ENCODE measurements around the gene ACVR1.
"Not testable (repeated sequence)": the region's sequence is repeated elsewhere in the genome, so short reads cannot be mapped to it uniquely, and the experiment has no call there.

ACVR1 gene

GRCh38 chr2:157720504-157720903 is 155.6 kb downstream of the ACVR1 start:
- Histone ChIP-seq H3K9ac (ENCODE audit: low read depth, low read length) (no peak overlapping the region), H3K4me1 (ENCODE audit: control insufficient read depth, insufficient read depth, low read length) (no peaks in the 10 kb centered on the region), H3K36me3 (ENCODE audit: control insufficient read depth, insufficient read depth, low read length) (no peaks in the 10 kb centered on the region), H3K4me3 (ENCODE audit: low read depth, low read length) (no peak overlapping the region), H3K27me3 (ENCODE audit: control insufficient read depth, insufficient read depth, low read length) (no peaks in the 10 kb centered on the region), H3K9me3 (ENCODE audit: control insufficient read depth, insufficient read depth, low read length) (no peaks in the 10 kb centered on the region)

GRCh38 chr2:157704653-157705052 is 171.5 kb downstream of the ACVR1 start:
- not testable (repeated sequence) for H3K9me3 ChIP-seq (ENCODE audit: control insufficient read depth, insufficient read depth, low read length)

GRCh38 chr2:157704148-157704547 is 172.0 kb downstream of the ACVR1 start:
- H3K4me3 ChIP-seq (ENCODE audit: low read depth, low read length); H3K27me3 ChIP-seq (ENCODE audit: control insufficient read depth, insufficient read depth, low read length); H3K36me3 ChIP-seq (ENCODE audit: control insufficient read depth, insufficient read depth, low read length); H3K4me1 ChIP-seq (ENCODE audit: control insufficient read depth, insufficient read depth, low read length); H3K9me3 ChIP-seq (ENCODE audit: control insufficient read depth, insufficient read depth, low read length); H3K9ac ChIP-seq (ENCODE audit: low read depth, low read length): not testable (repeated sequence)

More at GRCh38 chr2:157704653-157705052, 171.5 kb downstream of the ACVR1 start:
- H3K4me3 ChIP-seq (ENCODE audit: low read depth, low read length); H3K27me3 ChIP-seq (ENCODE audit: control insufficient read depth, insufficient read depth, low read length); H3K4me1 ChIP-seq (ENCODE audit: control insufficient read depth, insufficient read depth, low read length); H3K36me3 ChIP-seq (ENCODE audit: control insufficient read depth, insufficient read depth, low read length); H3K9ac ChIP-seq (ENCODE audit: low read depth, low read length): not testable (repeated sequence)

GRCh38 chr2:157699806-157700205 is 176.3 kb downstream of the ACVR1 start:
- H3K36me3 ChIP-seq (ENCODE audit: control insufficient read depth, insufficient read depth, low read length): no peaks in the 10 kb centered on the region
- H3K9ac ChIP-seq (ENCODE audit: low read depth, low read length): no peak overlapping the region
- H3K27me3 ChIP-seq (ENCODE audit: control insufficient read depth, insufficient read depth, low read length): peaks cover 4% of the 10 kb centered on the region
- no peaks in the 10 kb centered on the region for H3K9me3 ChIP-seq (ENCODE audit: control insufficient read depth, insufficient read depth, low read length)
- H3K4me1 ChIP-seq (ENCODE audit: control insufficient read depth, insufficient read depth, low read length): no peaks in the 10 kb centered on the region
- H3K4me3 ChIP-seq (ENCODE audit: low read depth, low read length): no peak overlapping the region

GRCh38 chr2:157699009-157699408 is 177.1 kb downstream of the ACVR1 start:
- peaks cover 4% of the 10 kb centered on the region for H3K27me3 ChIP-seq (ENCODE audit: control insufficient read depth, insufficient read depth, low read length)
- no peaks in the 10 kb centered on the region for H3K9me3 ChIP-seq (ENCODE audit: control insufficient read depth, insufficient read depth, low read length)
- H3K9ac ChIP-seq (ENCODE audit: low read depth, low read length): no peak overlapping the region
- no peaks in the 10 kb centered on the region for H3K4me1 ChIP-seq (ENCODE audit: control insufficient read depth, insufficient read depth, low read length)
- H3K36me3 ChIP-seq (ENCODE audit: control insufficient read depth, insufficient read depth, low read length): no peaks in the 10 kb centered on the region
- no peak overlapping the region for H3K4me3 ChIP-seq (ENCODE audit: low read depth, low read length)

- Histone ChIP-seq H3K9me3 (ENCODE audit: control insufficient read depth, insufficient read depth, low read length) (no peaks in the 10 kb centered on the region), H3K9ac (ENCODE audit: low read depth, low read length) (no peak overlapping the region), H3K4me3 (ENCODE audit: low read depth, low read length) (no peak overlapping the region), H3K36me3 (ENCODE audit: control insufficient read depth, insufficient read depth, low read length) (no peaks in the 10 kb centered on the region), H3K4me1 (ENCODE audit: control insufficient read depth, insufficient read depth, low read length) (no peaks in the 10 kb centered on the region), H3K27me3 (ENCODE audit: control insufficient read depth, insufficient read depth, low read length) (peaks cover 4% of the 10 kb centered on the region)
These were observed 177.7 kb downstream of the ACVR1 start for GRCh38 chr2:157698430-157698829.

- no peaks in the 10 kb centered on the region for H3K4me1 ChIP-seq (ENCODE audit: control insufficient read depth, insufficient read depth, low read length)
- H3K36me3 ChIP-seq (ENCODE audit: control insufficient read depth, insufficient read depth, low read length): no peaks in the 10 kb centered on the region
- peaks cover 19% of the 10 kb centered on the region for H3K27me3 ChIP-seq (ENCODE audit: control insufficient read depth, insufficient read depth, low read length)
- no peak overlapping the region for H3K4me3 ChIP-seq (ENCODE audit: low read depth, low read length)
- H3K9ac ChIP-seq (ENCODE audit: low read depth, low read length): no peak overlapping the region
- H3K9me3 ChIP-seq (ENCODE audit: control insufficient read depth, insufficient read depth, low read length): no peaks in the 10 kb centered on the region
These were observed 180.1 kb downstream of the ACVR1 start for GRCh38 chr2:157696036-157696435.

GRCh38 chr2:157692768-157693167 is 183.4 kb downstream of the ACVR1 start:
- H3K4me1 ChIP-seq (ENCODE audit: control insufficient read depth, insufficient read depth, low read length): no peaks in the 10 kb centered on the region
- no peak overlapping the region for H3K9ac ChIP-seq (ENCODE audit: low read depth, low read length)
- peaks cover 50% of the 10 kb centered on the region for H3K27me3 ChIP-seq (ENCODE audit: control insufficient read depth, insufficient read depth, low read length)
- no peak overlapping the region for H3K4me3 ChIP-seq (ENCODE audit: low read depth, low read length)
- no peaks in the 10 kb centered on the region for H3K9me3 ChIP-seq (ENCODE audit: control insufficient read depth, insufficient read depth, low read length)
- no peaks in the 10 kb centered on the region for H3K36me3 ChIP-seq (ENCODE audit: control insufficient read depth, insufficient read depth, low read length)

GRCh38 chr2:157691695-157692094 is 184.4 kb downstream of the ACVR1 start:
- no peak overlapping the region for H3K4me3 ChIP-seq (ENCODE audit: low read depth, low read length)
- no peaks in the 10 kb centered on the region for H3K4me1 ChIP-seq (ENCODE audit: control insufficient read depth, insufficient read depth, low read length)
- H3K9ac ChIP-seq (ENCODE audit: low read depth, low read length): no peak overlapping the region
- H3K36me3 ChIP-seq (ENCODE audit: control insufficient read depth, insufficient read depth, low read length): no peaks in the 10 kb centered on the region
- peaks cover 61% of the 10 kb centered on the region for H3K27me3 ChIP-seq (ENCODE audit: control insufficient read depth, insufficient read depth, low read length)
- H3K9me3 ChIP-seq (ENCODE audit: control insufficient read depth, insufficient read depth, low read length): no peaks in the 10 kb centered on the region

GRCh38 chr2:157691131-157691530 is 185.0 kb downstream of the ACVR1 start:
- no peak overlapping the region for H3K4me3 ChIP-seq (ENCODE audit: low read depth, low read length)
- H3K27me3 ChIP-seq (ENCODE audit: control insufficient read depth, insufficient read depth, low read length): peaks cover 65% of the 10 kb centered on the region

More at GRCh38 chr2:157691131-157691530, 185.0 kb downstream of the ACVR1 start:
- no peaks in the 10 kb centered on the region for H3K36me3 ChIP-seq (ENCODE audit: control insufficient read depth, insufficient read depth, low read length)
- H3K9ac ChIP-seq (ENCODE audit: low read depth, low read length): no peak overlapping the region
- no peaks in the 10 kb centered on the region for H3K4me1 ChIP-seq (ENCODE audit: control insufficient read depth, insufficient read depth, low read length)
- H3K9me3 ChIP-seq (ENCODE audit: control insufficient read depth, insufficient read depth, low read length): no peaks in the 10 kb centered on the region

Measured in iPS-15b (cell line).